WERI-Rb-1 (cell line): ENCODE data around the gene YIPF6.
"Not testable (repeated sequence)": the region's sequence is repeated elsewhere in the genome, so short reads cannot be mapped to it uniquely, and the experiment has no call there.

Experiments used
- DNase-seq: peaks from one replicate; pipeline ENCODE4 v3.0.0-alpha.2; 2020
- H3K27ac ChIP-seq: fragments of 250-450 bp; sonication (Bioruptor Pico); 2 replicates; pipeline ENCODE4 v1.5.1; 2020; ENCODE audit warnings: mild to moderate bottlenecking, moderate library complexity
- H3K27me3 ChIP-seq: fragments of 250-450 bp; sonication (Bioruptor Pico); 2 replicates; pipeline ENCODE4 v1.5.1; 2021; ENCODE audit warnings: mild to moderate bottlenecking, low read depth, moderate library complexity; ENCODE audit not compliant: insufficient read depth, severe bottlenecking
- H3K36me3 ChIP-seq: fragments of 250-450 bp; sonication (Bioruptor Pico); 2 replicates; pipeline ENCODE4 v1.5.1; 2020; ENCODE audit warnings: mild to moderate bottlenecking, moderate library complexity
- H3K4me3 ChIP-seq: 2 replicates; pipeline ENCODE4 v1.5.1; 2011; ENCODE audit warnings: low read depth, mild to moderate bottlenecking, control low read depth, low read length
- H3K9me3 ChIP-seq: fragments of 250-450 bp; sonication (Bioruptor Pico); 2 replicates; pipeline ENCODE4 v1.5.1; 2021; ENCODE audit warnings: mild to moderate bottlenecking, moderate library complexity; ENCODE audit not compliant: severe bottlenecking
- CTCF ChIP-seq: IDR thresholded peaks from 2 replicates; pipeline ENCODE4 v1.5.1; 2011; ENCODE audit warnings: low read depth, mild to moderate bottlenecking, control low read depth, inconsistent platforms, low read length

Gene YIPF6

GRCh38 chrX:68487254-68487653, 11.6 kb upstream of the YIPF6 start:
- TF ChIP-seq CTCF, result no peak
- Histone ChIP-seq H3K4me3 (no peak overlapping the region), H3K27me3 (no peaks in the 10 kb centered on the region), H3K9me3 (no peaks in the 10 kb centered on the region), H3K27ac (no peak overlapping the region), H3K36me3 (no peaks in the 10 kb centered on the region)
- DNase-seq, result no peak

GRCh38 chrX:68487924-68488323, 10.9 kb upstream of the YIPF6 start:
- Histone ChIP-seq H3K36me3 (no peaks in the 10 kb centered on the region), H3K27ac (no peak overlapping the region), H3K4me3 (no peak overlapping the region), H3K27me3 (no peaks in the 10 kb centered on the region), H3K9me3 (no peaks in the 10 kb centered on the region)
- no peak for DNase-seq
- TF ChIP-seq CTCF, result no peak

- no peak overlapping the region for H3K4me3 ChIP-seq
- no peaks in the 10 kb centered on the region for H3K9me3 ChIP-seq
- H3K27me3 ChIP-seq, result no peaks in the 10 kb centered on the region
- TF ChIP-seq CTCF, result no peak
- DNase-seq, result no peak
- H3K36me3 ChIP-seq, result no peaks in the 10 kb centered on the region
- H3K27ac ChIP-seq, result no peak overlapping the region
Observed at GRCh38 chrX:68488657-68489056, 10.2 kb upstream of the YIPF6 start.

GRCh38 chrX:68490644-68491043, 8.2 kb upstream of the YIPF6 start:
- Histone ChIP-seq H3K9me3 (no peaks in the 10 kb centered on the region), H3K4me3 (no peak overlapping the region), H3K27me3 (no peaks in the 10 kb centered on the region), H3K27ac (no peak overlapping the region), H3K36me3 (no peaks in the 10 kb centered on the region)
- peak; percentile 22 for DNase-seq
- peak; percentile 53; the same call in 1 of the 2 replicates for TF ChIP-seq CTCF

GRCh38 chrX:68492583-68492982, 6.3 kb upstream of the YIPF6 start:
- TF ChIP-seq CTCF, result no peak
- H3K27me3 ChIP-seq, result no peaks in the 10 kb centered on the region
- H3K36me3 ChIP-seq, result no peaks in the 10 kb centered on the region
- H3K9me3 ChIP-seq, result no peaks in the 10 kb centered on the region
- H3K4me3 ChIP-seq, result no peak overlapping the region
- H3K27ac ChIP-seq, result no peak overlapping the region
- DNase-seq, result no peak

GRCh38 chrX:68493776-68494175, 5.1 kb upstream of the YIPF6 start:
- not testable (repeated sequence) for H3K4me3 ChIP-seq, DNase-seq, H3K36me3 ChIP-seq, H3K27me3 ChIP-seq, H3K27ac ChIP-seq, H3K9me3 ChIP-seq
